Effector memory CD4-positive, alpha-beta T cell (primary cell): Measurements from ENCODE around the gene MIF.

ENCODE experiments used
- DNase-seq, 3 donors: peaks; one replicate each; pipeline ENCODE4 v3.0.0-alpha.2; 2020
- H3K27ac ChIP-seq: 2 replicates; pipeline ENCODE4 v1.7.0; 2013; ENCODE audit warnings: mild to moderate bottlenecking, low read length, moderate library complexity; ENCODE audit not compliant: insufficient read depth, poor library complexity, severe bottlenecking
- H3K27me3 ChIP-seq: replicated peaks from 2 replicates; pipeline ENCODE4 v1.7.0; 2013; ENCODE audit warnings: mild to moderate bottlenecking, low read length; ENCODE audit not compliant: insufficient read depth, control insufficient read depth, poor library complexity, severe bottlenecking
- H3K36me3 ChIP-seq: 2 replicates; pipeline ENCODE4 v1.7.0; 2013; ENCODE audit warnings: mild to moderate bottlenecking, low read length, moderate library complexity; ENCODE audit not compliant: control insufficient read depth, insufficient read depth
- H3K4me1 ChIP-seq: 2 replicates; pipeline ENCODE4 v1.7.0; 2013; ENCODE audit warnings: low read length, mild to moderate bottlenecking; ENCODE audit not compliant: control insufficient read depth, insufficient read depth, poor library complexity, severe bottlenecking
- H3K4me3 ChIP-seq: 2 replicates; pipeline ENCODE4 v1.7.0; 2013; ENCODE audit warnings: low read length, low read depth, mild to moderate bottlenecking; ENCODE audit not compliant: insufficient read depth, poor library complexity, severe bottlenecking
- H3K9me3 ChIP-seq: 2 replicates; pipeline ENCODE4 v1.7.0; 2013; ENCODE audit warnings: mild to moderate bottlenecking, low read length, moderate library complexity; ENCODE audit not compliant: control insufficient read depth

MIF gene

GRCh38 chr22:23892706-23893105, 1.5 kb upstream of the MIF start:
- DNase-seq = no peak
- no peak overlapping the region for H3K27ac ChIP-seq
- H3K4me3 ChIP-seq = no peak overlapping the region
- no peaks in the 10 kb centered on the region for H3K9me3 ChIP-seq
- H3K27me3 ChIP-seq = no peaks in the 10 kb centered on the region
- peaks cover 17% of the 10 kb centered on the region for H3K36me3 ChIP-seq
- H3K4me1 ChIP-seq = peaks cover 17% of the 10 kb centered on the region

DNA sequence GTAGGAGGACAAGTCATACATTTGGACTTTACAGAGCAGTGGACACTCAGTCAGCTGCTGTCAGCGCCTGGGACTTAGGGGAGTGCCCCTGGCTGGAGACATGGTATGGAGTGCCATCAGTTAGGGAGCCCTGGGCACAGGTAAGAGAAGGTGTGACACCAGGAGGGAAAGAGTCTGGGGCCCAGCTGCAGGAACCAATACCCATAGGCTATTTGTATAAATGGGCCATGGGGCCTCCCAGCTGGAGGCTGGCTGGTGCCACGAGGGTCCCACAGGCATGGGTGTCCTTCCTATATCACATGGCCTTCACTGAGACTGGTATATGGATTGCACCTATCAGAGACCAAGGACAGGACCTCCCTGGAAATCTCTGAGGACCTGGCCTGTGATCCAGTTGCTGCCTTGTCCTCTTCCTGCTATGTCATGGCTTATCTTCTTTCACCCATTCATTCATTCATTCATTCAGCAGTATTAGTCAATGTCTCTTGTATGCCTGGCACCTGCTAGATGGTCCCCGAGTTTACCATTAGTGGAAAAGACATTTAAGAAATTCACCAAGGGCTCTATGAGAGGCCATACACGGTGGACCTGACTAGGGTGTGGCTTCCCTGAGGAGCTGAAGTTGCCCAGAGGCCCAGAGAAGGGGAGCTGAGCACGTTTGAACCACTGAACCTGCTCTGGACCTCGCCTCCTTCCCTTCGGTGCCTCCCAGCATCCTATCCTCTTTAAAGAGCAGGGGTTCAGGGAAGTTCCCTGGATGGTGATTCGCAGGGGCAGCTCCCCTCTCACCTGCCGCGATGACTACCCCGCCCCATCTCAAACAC, 850 bp upstream of the MIF start:
- Histone ChIP-seq H3K4me1 (peaks cover 17% of the 10 kb centered on the region), H3K9me3 (no peaks in the 10 kb centered on the region), H3K27me3 (no peaks in the 10 kb centered on the region), H3K36me3 (peaks cover 17% of the 10 kb centered on the region), H3K4me3 (peak overlapping the region; percentile 86), H3K27ac (peak overlapping the region; percentile 85)
- DNase-seq = no peak

GRCh38 chr22:23894710-23895598, 771 bp downstream of the MIF start:
- Histone ChIP-seq H3K36me3 (peaks cover 17% of the 10 kb centered on the region), H3K27ac (peak overlapping the region; percentile 85), H3K9me3 (no peaks in the 10 kb centered on the region), H3K4me1 (peaks cover 17% of the 10 kb centered on the region), H3K27me3 (no peaks in the 10 kb centered on the region), H3K4me3 (peak overlapping the region; percentile 86)
- peak; percentile 32 to 56 (median 36) for DNase-seq

GRCh38 chr22:23895599-23896144, 1.5 kb downstream of the MIF start:
- no peak for DNase-seq
- H3K27ac ChIP-seq = peak overlapping the region; percentile 85
- H3K36me3 ChIP-seq = peaks cover 17% of the 10 kb centered on the region
- peaks cover 17% of the 10 kb centered on the region for H3K4me1 ChIP-seq
- H3K4me3 ChIP-seq = peak overlapping the region; percentile 86
- no peaks in the 10 kb centered on the region for H3K27me3 ChIP-seq
- no peaks in the 10 kb centered on the region for H3K9me3 ChIP-seq

GRCh38 chr22:23896166-23896522, 2.0 kb downstream of the MIF start:
- no peak overlapping the region for H3K27ac ChIP-seq
- H3K4me3 ChIP-seq = no peak overlapping the region

DNA sequence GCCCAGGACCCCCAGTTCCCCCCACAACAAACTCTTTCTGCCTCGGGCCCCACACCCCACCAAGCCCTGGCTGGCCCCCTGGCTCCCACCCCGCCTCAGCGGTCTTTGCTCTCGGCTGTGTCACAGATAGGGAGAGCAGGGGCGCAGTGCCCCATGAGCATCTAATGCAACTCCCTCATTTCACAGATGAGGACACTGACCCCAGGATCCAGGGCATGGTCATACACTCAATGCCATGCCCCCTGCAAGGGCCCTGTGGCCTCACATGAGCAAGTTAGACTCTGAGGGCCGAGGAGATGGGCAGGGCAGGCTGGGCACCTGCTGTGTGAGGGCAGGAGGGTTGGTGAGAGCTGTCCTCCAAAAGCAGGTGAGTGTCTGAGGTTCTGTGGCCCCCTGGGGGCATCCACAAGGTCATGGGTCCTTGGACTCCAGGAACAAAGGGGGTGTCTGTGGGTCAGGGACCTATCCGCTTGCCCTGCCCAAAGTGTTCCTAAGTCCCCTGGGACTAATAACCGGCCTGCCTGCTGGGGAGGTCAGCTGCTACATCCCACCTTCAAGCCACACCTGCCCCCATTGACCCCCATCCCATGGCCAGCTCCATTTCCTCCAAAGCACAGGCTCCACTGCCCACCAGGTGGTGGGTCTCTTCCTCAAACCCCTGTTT, 2.5 kb downstream of the MIF start:
- DNase-seq = no peak
- peaks cover 17% of the 10 kb centered on the region for H3K4me1 ChIP-seq
- H3K27ac ChIP-seq = no peak overlapping the region
- no peaks in the 10 kb centered on the region for H3K27me3 ChIP-seq
- peaks cover 17% of the 10 kb centered on the region for H3K36me3 ChIP-seq
- H3K4me3 ChIP-seq = no peak overlapping the region
- no peaks in the 10 kb centered on the region for H3K9me3 ChIP-seq

More at GRCh38 chr22:23896166-23896522, 2.0 kb downstream of the MIF start:
- peaks cover 17% of the 10 kb centered on the region for H3K36me3 ChIP-seq
- H3K27me3 ChIP-seq = no peaks in the 10 kb centered on the region
- H3K9me3 ChIP-seq = no peaks in the 10 kb centered on the region
- DNase-seq = no peak
- peaks cover 17% of the 10 kb centered on the region for H3K4me1 ChIP-seq

- H3K36me3 ChIP-seq = peaks cover 17% of the 10 kb centered on the region
- no peak overlapping the region for H3K27ac ChIP-seq
- DNase-seq = no peak
- H3K27me3 ChIP-seq = no peaks in the 10 kb centered on the region
- H3K9me3 ChIP-seq = no peaks in the 10 kb centered on the region
- peaks cover 17% of the 10 kb centered on the region for H3K4me1 ChIP-seq
- no peak overlapping the region for H3K4me3 ChIP-seq
Measured at GRCh38 chr22:23897320-23897719, 3.1 kb downstream of the MIF start.

GRCh38 chr22:23898006-23898974, 4.1 kb downstream of the MIF start:
- no peak overlapping the region for H3K27ac ChIP-seq
- H3K36me3 ChIP-seq = peaks cover 17% of the 10 kb centered on the region
- no peak for DNase-seq
- no peak overlapping the region for H3K4me3 ChIP-seq
- H3K9me3 ChIP-seq = no peaks in the 10 kb centered on the region
- H3K4me1 ChIP-seq = peaks cover 15% of the 10 kb centered on the region
- H3K27me3 ChIP-seq = no peaks in the 10 kb centered on the region
